Endometrial microvascular endothelial cells (primary cell): Measurements from ENCODE around the gene SYT7. TPM values are rescaled to one million over a fixed set of nuclear protein-coding genes. Genes with fewer than 3 reads are reported as not detected.
"Not testable (repeated sequence)": the region's sequence is repeated elsewhere in the genome, so short reads cannot be mapped to it uniquely, and the experiment has no call there.

Source experiments
- in situ Hi-C: cut with HindIII; loops from 2 replicates; pipeline ENCODE4 v1.10.0; 2017; ENCODE audit warnings: low sequenced_read_pairs, low pct_unique_long_range_greater_than_20kb; ENCODE audit errors: inconsistent ontology term
- total RNA-seq: library from RNA; depleted of rRNA; stranded (reverse); fragments of >200 nt; gene quantifications from one replicate; pipeline ENCODE4 v1.2.3, GENCODE V29; 2015; ENCODE audit errors: inconsistent ontology term

Gene SYT7
- total RNA-seq, 1 donor from 2014 or later = not detected

- in situ Hi-C loops = no loop called here
These were observed 89.0 kb downstream of the SYT7 start for GRCh38 chr11:61491736-61492395.

- in situ Hi-C loops = no loop called here
These were observed 90.8 kb downstream of the SYT7 start for GRCh38 chr11:61489833-61490721.

GRCh38 chr11:61488651-61489291 is 92.1 kb downstream of the SYT7 start:
- in situ Hi-C loops = no loop called here

- in situ Hi-C loops = no loop called here
These were observed 93.4 kb downstream of the SYT7 start for GRCh38 chr11:61487342-61488025.

GRCh38 chr11:61486779-61487178 is 94.1 kb downstream of the SYT7 start:
- in situ Hi-C loops = no loop called here

- in situ Hi-C loops = no loop called here
These were observed 94.8 kb downstream of the SYT7 start for GRCh38 chr11:61486011-61486620.

GRCh38 chr11:61485080-61485479 is 95.8 kb downstream of the SYT7 start:
- in situ Hi-C loops = no loop called here

- in situ Hi-C loops = no loop called here
These were observed 96.3 kb downstream of the SYT7 start for GRCh38 chr11:61484541-61484940.

GRCh38 chr11:61482513-61482912 is 98.4 kb downstream of the SYT7 start:
- in situ Hi-C loops = no loop called here

- in situ Hi-C loops = no loop called here
These were observed 99.1 kb downstream of the SYT7 start for GRCh38 chr11:61481806-61482205.

- in situ Hi-C loops = no loop called here
These were observed 99.9 kb downstream of the SYT7 start for GRCh38 chr11:61480994-61481335.

GRCh38 chr11:61480261-61480993 is 100.4 kb downstream of the SYT7 start:
- in situ Hi-C loops = no loop called here

- in situ Hi-C loops = not testable (repeated sequence)
These were observed 101.4 kb downstream of the SYT7 start for GRCh38 chr11:61479360-61480058.

- in situ Hi-C loops = no loop called here
These were observed 103.1 kb downstream of the SYT7 start for GRCh38 chr11:61477727-61478148.

GRCh38 chr11:61477126-61477525 is 103.8 kb downstream of the SYT7 start:
- in situ Hi-C loops = no loop called here

GRCh38 chr11:61476371-61476770 is 104.5 kb downstream of the SYT7 start:
- in situ Hi-C loops = no loop called here

- in situ Hi-C loops = no loop called here
These were observed 105.4 kb downstream of the SYT7 start for GRCh38 chr11:61475433-61475832.
